Trophoblast cell (in vitro differentiated cells and primary cell): ENCODE measurements around the gene FASN.

Source experiments
- DNase-seq, 2 donors: peaks; one replicate each; pipeline ENCODE4 v3.0.0-alpha.2; 2016
- H2AFZ ChIP-seq: 2 replicates; pipeline ENCODE4 v1.6.1; 2013; ENCODE audit warnings: low read length, moderate library complexity, mild to moderate bottlenecking; ENCODE audit not compliant: insufficient read depth, poor library complexity
- H2AK5ac ChIP-seq: 2 replicates; pipeline ENCODE4 v1.6.1; 2013; ENCODE audit warnings: mild to moderate bottlenecking, low read length
- H2BK120ac ChIP-seq: 2 replicates; pipeline ENCODE4 v1.6.1; 2013; ENCODE audit warnings: low read length, mild to moderate bottlenecking, moderate library complexity; ENCODE audit not compliant: insufficient read depth, poor library complexity
- H2BK12ac ChIP-seq: 2 replicates; pipeline ENCODE4 v1.6.1; 2013; ENCODE audit warnings: mild to moderate bottlenecking, low read length, moderate library complexity
- H2BK5ac ChIP-seq: 2 replicates; pipeline ENCODE4 v1.6.1; 2013; ENCODE audit warnings: low read length, low read depth, moderate library complexity, mild to moderate bottlenecking; ENCODE audit not compliant: poor library complexity
- H3K14ac ChIP-seq: 2 replicates; pipeline ENCODE4 v1.6.1; 2013; ENCODE audit warnings: mild to moderate bottlenecking, low read length
- H3K18ac ChIP-seq: 2 replicates; pipeline ENCODE4 v1.6.1; 2013; ENCODE audit warnings: mild to moderate bottlenecking, low read length
- H3K23ac ChIP-seq: 2 replicates; pipeline ENCODE4 v1.6.1; 2013; ENCODE audit warnings: low read length
- H3K27ac ChIP-seq: 2 replicates; pipeline ENCODE4 v1.5.1; 2013; ENCODE audit warnings: low read depth, mild to moderate bottlenecking, inconsistent platforms, low read length, moderate library complexity
- H3K27me3 ChIP-seq: 2 replicates; pipeline ENCODE4 v1.6.1; 2013; ENCODE audit warnings: inconsistent platforms, mild to moderate bottlenecking, low read length, moderate library complexity; ENCODE audit not compliant: insufficient read depth
- H3K36me3 ChIP-seq, 2 experiments: 1 replicate in 1 of 2; 2 replicates in 1 of 2; pipeline ENCODE4 v1.6.1; 2013; ENCODE audit warnings: low read length in 2 of 2, mild to moderate bottlenecking in 2 of 2, moderate library complexity in 1 of 2; ENCODE audit not compliant: insufficient read depth in 2 of 2, control insufficient read depth in 1 of 2
- H3K4ac ChIP-seq: 2 replicates; pipeline ENCODE4 v1.6.1; 2013; ENCODE audit warnings: low read depth, mild to moderate bottlenecking, low read length, moderate library complexity
- H3K4me1 ChIP-seq, 2 experiments: 1 replicate in 1 of 2; 2 replicates in 1 of 2; pipeline ENCODE4 v1.6.1; 2013; ENCODE audit warnings: low read length in 2 of 2, mild to moderate bottlenecking in 2 of 2, moderate library complexity in 1 of 2; ENCODE audit not compliant: insufficient read depth in 2 of 2, control insufficient read depth in 1 of 2
- H3K4me2 ChIP-seq: 2 replicates; pipeline ENCODE4 v1.6.1; 2013; ENCODE audit warnings: inconsistent platforms, mild to moderate bottlenecking, low read length, moderate library complexity
- H3K4me3 ChIP-seq: 2 replicates; pipeline ENCODE4 v1.5.1; 2013; ENCODE audit warnings: mild to moderate bottlenecking, low read depth, low read length, inconsistent platforms
- H3K79me1 ChIP-seq: one replicate; pipeline ENCODE4 v1.6.1; 2013; ENCODE audit warnings: low read length
- H3K79me2 ChIP-seq: 2 replicates; pipeline ENCODE4 v1.6.1; 2013; ENCODE audit warnings: low read length, mild to moderate bottlenecking; ENCODE audit not compliant: control insufficient read depth, insufficient read depth, poor library complexity
- H3K9ac ChIP-seq: 2 replicates; pipeline ENCODE4 v1.6.1; 2013; ENCODE audit warnings: mild to moderate bottlenecking, low read length
- H3K9me3 ChIP-seq: 2 replicates; pipeline ENCODE4 v1.6.1; 2013; ENCODE audit warnings: low read depth, mild to moderate bottlenecking, control low read depth, inconsistent platforms, low read length; ENCODE audit not compliant: insufficient read depth
- H4K12ac ChIP-seq: 2 replicates; pipeline ENCODE4 v1.6.1; 2013; ENCODE audit warnings: low read depth, mild to moderate bottlenecking, low read length, moderate library complexity
- H4K8ac ChIP-seq: 2 replicates; pipeline ENCODE4 v1.6.1; 2013; ENCODE audit warnings: low read depth, mild to moderate bottlenecking, low read length, moderate library complexity
- H4K91ac ChIP-seq: one replicate; pipeline ENCODE4 v1.6.1; 2013; ENCODE audit warnings: low read depth, mild to moderate bottlenecking, low read length, moderate library complexity
- WGBS: extraction: QIAGEN DNeasy Blood & Tissue Kit; methylation state at CpG from one replicate; pipeline ENCODE4 v1.1.7; 2013; ENCODE audit warnings: missing lambda C conversion rate; ENCODE audit not compliant: insufficient read length, insufficient coverage; ENCODE audit errors: extremely low coverage; 5-methylcytosine and 5-hydroxymethylcytosine counted together

FASN gene

GRCh38 chr17:82098939-82099763, 1.1 kb upstream of the FASN start:
- Histone ChIP-seq H3K9me3 (no peaks in the 10 kb centered on the region), H2BK12ac (peak overlapping the region; percentile 12), H3K4ac (peak overlapping the region; percentile 25), H2BK5ac (peak overlapping the region; percentile 76), H3K79me1 (peaks cover 28% of the 10 kb centered on the region), H3K9ac (peak overlapping the region; percentile 61), H2BK120ac (peak overlapping the region; percentile 37), H3K4me1 (peaks cover 40 to 57% of the 10 kb centered on the region in 2 experiments), H2AK5ac (peak overlapping the region; percentile 75), H3K4me2 (peak overlapping the region; percentile 93), H3K18ac (peak overlapping the region; percentile 76), H3K4me3 (peak overlapping the region; percentile 72), H3K23ac (no peak overlapping the region), H4K8ac (peak overlapping the region; percentile 63), H3K79me2 (peaks cover 29% of the 10 kb centered on the region), H3K27me3 (no peaks in the 10 kb centered on the region), H2AFZ (peak overlapping the region; percentile 75), H3K36me3 (peaks cover 20% of the 10 kb centered on the region in 2 experiments), H3K27ac (peak overlapping the region; percentile 31), H4K91ac (peak overlapping the region; percentile 89), H4K12ac (peak overlapping the region; percentile 55), H3K14ac (peak overlapping the region; percentile 66)
- no CpG with 5 or more reads among the region's 80 CpGs for WGBS
- DNase-seq: no peak

GRCh38 chr17:82097919-82098168, 192 bp downstream of the FASN start:
- Histone ChIP-seq H3K23ac (no peak overlapping the region), H3K4ac (peak overlapping the region; percentile 92), H3K4me3 (peak overlapping the region; percentile 88), H3K27ac (peak overlapping the region; percentile 87), H3K27me3 (no peaks in the 10 kb centered on the region), H2AK5ac (no peak overlapping the region), H4K8ac (peak overlapping the region; percentile 76), H2BK5ac (peak overlapping the region; percentile 93), H3K79me2 (peaks cover 31% of the 10 kb centered on the region), H3K4me1 (peaks cover 31 to 46% of the 10 kb centered on the region in 2 experiments), H4K91ac (peak overlapping the region; percentile 81), H2BK12ac (no peak overlapping the region), H3K14ac (peak overlapping the region; percentile 81), H3K79me1 (peaks cover 27% of the 10 kb centered on the region), H3K4me2 (peak overlapping the region; percentile 95), H3K36me3 (peaks cover 32 to 33% of the 10 kb centered on the region in 2 experiments), H2AFZ (peak overlapping the region; percentile 33), H3K18ac (peak overlapping the region; percentile 82), H3K9ac (peak overlapping the region; percentile 91), H3K9me3 (peaks cover 5% of the 10 kb centered on the region), H2BK120ac (peak overlapping the region; percentile 74), H4K12ac (peak overlapping the region; percentile 52)
- DNase-seq: no peak
- no CpG with 5 or more reads among the region's 36 CpGs for WGBS

- Histone ChIP-seq H3K79me1 (peaks cover 27% of the 10 kb centered on the region), H3K79me2 (peaks cover 31% of the 10 kb centered on the region), H4K8ac (peak overlapping the region; percentile 76), H2AK5ac (peak overlapping the region; percentile 44), H3K9me3 (peaks cover 5% of the 10 kb centered on the region), H3K27me3 (no peaks in the 10 kb centered on the region), H3K23ac (no peak overlapping the region), H3K14ac (peak overlapping the region; percentile 81), H2BK12ac (no peak overlapping the region), H2BK120ac (peak overlapping the region; percentile 74), H3K18ac (peak overlapping the region; percentile 82), H3K4ac (peak overlapping the region; percentile 92), H3K27ac (peak overlapping the region; percentile 87), H3K4me1 (peaks cover 30 to 45% of the 10 kb centered on the region in 2 experiments), H4K12ac (peak overlapping the region; percentile 52), H3K9ac (peak overlapping the region; percentile 91), H4K91ac (peak overlapping the region; percentile 81), H3K4me3 (peak overlapping the region; percentile 88), H2BK5ac (peak overlapping the region; percentile 93), H3K4me2 (peak overlapping the region; percentile 95), H3K36me3 (peaks cover 37% of the 10 kb centered on the region in 2 experiments), H2AFZ (peak overlapping the region; percentile 74)
- no CpG with 5 or more reads among the region's 77 CpGs for whole genome bisulfite sequencing
- DNase-seq: peak; percentile 78 to 80
Measured at GRCh38 chr17:82097184-82097918, 685 bp downstream of the FASN start.

- peaks cover 43% of the 10 kb centered on the region in 2 experiments for H3K36me3 ChIP-seq
- no CpG with 5 or more reads among the region's 8 CpGs for WGBS
- peaks cover 31% of the 10 kb centered on the region for H3K79me2 ChIP-seq
- peak overlapping the region; percentile 87 for H3K27ac ChIP-seq
- peak overlapping the region; percentile 95 for H3K4me2 ChIP-seq
- peak overlapping the region; percentile 44 for H2AK5ac ChIP-seq
- DNase-seq: no peak
- peak overlapping the region; percentile 91 for H3K9ac ChIP-seq
- H3K18ac ChIP-seq: peak overlapping the region; percentile 82
- peak overlapping the region; percentile 88 for H3K4me3 ChIP-seq
- H3K79me1 ChIP-seq: peaks cover 27% of the 10 kb centered on the region
- peak overlapping the region; percentile 93 for H2BK5ac ChIP-seq
- H4K91ac ChIP-seq: peak overlapping the region; percentile 81
- no peak overlapping the region for H4K12ac ChIP-seq
- no peak overlapping the region for H3K23ac ChIP-seq
- H2AFZ ChIP-seq: no peak overlapping the region
- H2BK120ac ChIP-seq: no peak overlapping the region
- peaks cover 30 to 40% of the 10 kb centered on the region in 2 experiments for H3K4me1 ChIP-seq
- H4K8ac ChIP-seq: no peak overlapping the region
- peak overlapping the region; percentile 92 for H3K4ac ChIP-seq
- H2BK12ac ChIP-seq: no peak overlapping the region
- H3K14ac ChIP-seq: peak overlapping the region; percentile 81
- H3K9me3 ChIP-seq: peaks cover 5% of the 10 kb centered on the region
- no peaks in the 10 kb centered on the region for H3K27me3 ChIP-seq
Measured at GRCh38 chr17:82096709-82097183, 1.3 kb downstream of the FASN start.
